WTC11 (cell line): ENCODE data around the gene SLC2A6.

Source experiments
- NFYB ChIP-seq: sonication (generic); formaldehyde crosslinking; conservative IDR thresholded peaks from 2 replicates; pipeline ENCODE4 v1.8.0; 2022; ENCODE audit warnings: low read depth, missing genetic modification reagents
- TF ChIP-seq, protein P1 (sequence below): fragments of 200-600 bp; IDR thresholded peaks from 2 replicates; pipeline ENCODE4 v1.8.0; 2022; ENCODE audit warnings: antibody characterized with exemption
- TF ChIP-seq, protein P2 (sequence below): sonication (generic); formaldehyde crosslinking; IDR thresholded peaks from 2 replicates; pipeline ENCODE4 v1.8.1; 2023; ENCODE audit warnings: mild to moderate bottlenecking, missing genetic modification reagents, moderate library complexity

DNA sequence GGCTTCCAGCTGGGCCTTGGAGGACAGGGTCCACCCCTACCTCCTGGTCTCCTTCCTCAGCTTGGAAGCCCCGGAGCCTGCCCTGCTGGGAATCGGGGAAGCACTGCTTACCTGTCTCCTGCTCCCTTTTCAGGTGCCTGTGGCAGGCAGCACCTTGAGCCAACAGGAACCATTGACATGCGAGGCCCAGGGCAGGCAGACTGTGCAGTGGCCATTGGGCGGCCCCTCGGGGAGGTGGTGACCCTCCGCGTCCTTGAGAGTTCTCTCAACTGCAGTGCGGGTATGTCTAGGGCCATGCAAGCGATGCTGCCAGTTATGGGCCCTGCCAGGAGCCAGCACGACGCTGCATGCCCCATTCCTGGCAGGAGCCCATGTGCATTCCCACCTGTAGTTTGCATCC, 23.0 kb downstream of the SLC2A6 start:
- TF ChIP-seq, protein P1, sequence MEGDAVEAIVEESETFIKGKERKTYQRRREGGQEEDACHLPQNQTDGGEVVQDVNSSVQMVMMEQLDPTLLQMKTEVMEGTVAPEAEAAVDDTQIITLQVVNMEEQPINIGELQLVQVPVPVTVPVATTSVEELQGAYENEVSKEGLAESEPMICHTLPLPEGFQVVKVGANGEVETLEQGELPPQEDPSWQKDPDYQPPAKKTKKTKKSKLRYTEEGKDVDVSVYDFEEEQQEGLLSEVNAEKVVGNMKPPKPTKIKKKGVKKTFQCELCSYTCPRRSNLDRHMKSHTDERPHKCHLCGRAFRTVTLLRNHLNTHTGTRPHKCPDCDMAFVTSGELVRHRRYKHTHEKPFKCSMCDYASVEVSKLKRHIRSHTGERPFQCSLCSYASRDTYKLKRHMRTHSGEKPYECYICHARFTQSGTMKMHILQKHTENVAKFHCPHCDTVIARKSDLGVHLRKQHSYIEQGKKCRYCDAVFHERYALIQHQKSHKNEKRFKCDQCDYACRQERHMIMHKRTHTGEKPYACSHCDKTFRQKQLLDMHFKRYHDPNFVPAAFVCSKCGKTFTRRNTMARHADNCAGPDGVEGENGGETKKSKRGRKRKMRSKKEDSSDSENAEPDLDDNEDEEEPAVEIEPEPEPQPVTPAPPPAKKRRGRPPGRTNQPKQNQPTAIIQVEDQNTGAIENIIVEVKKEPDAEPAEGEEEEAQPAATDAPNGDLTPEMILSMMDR: no peak
- TF ChIP-seq NFYB (CRISPR knock-in tag): no peak
- TF ChIP-seq, protein P2, sequence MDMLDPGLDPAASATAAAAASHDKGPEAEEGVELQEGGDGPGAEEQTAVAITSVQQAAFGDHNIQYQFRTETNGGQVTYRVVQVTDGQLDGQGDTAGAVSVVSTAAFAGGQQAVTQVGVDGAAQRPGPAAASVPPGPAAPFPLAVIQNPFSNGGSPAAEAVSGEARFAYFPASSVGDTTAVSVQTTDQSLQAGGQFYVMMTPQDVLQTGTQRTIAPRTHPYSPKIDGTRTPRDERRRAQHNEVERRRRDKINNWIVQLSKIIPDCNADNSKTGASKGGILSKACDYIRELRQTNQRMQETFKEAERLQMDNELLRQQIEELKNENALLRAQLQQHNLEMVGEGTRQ: no peak
